A549 treated with ZK216348 at 1 μM for 4 hours (cell line): Measurements from ENCODE around the gene ELOVL1. TPM values are rescaled to one million over a fixed set of nuclear protein-coding genes. Genes with fewer than 3 reads are reported as not detected.

ENCODE experiments used
- total RNA-seq: library from RNA; stranded (reverse); fragments of 200-300 nt; extraction: Qiagen RNA extraction; gene quantifications from 5 replicates; pipeline ENCODE4 v1.2.3, GENCODE V29; 2022; ENCODE audit warnings: low read depth

The ELOVL1 gene
- total RNA-seq = 137 to 147 TPM (median 143 TPM) in 5 replicates

DNA sequence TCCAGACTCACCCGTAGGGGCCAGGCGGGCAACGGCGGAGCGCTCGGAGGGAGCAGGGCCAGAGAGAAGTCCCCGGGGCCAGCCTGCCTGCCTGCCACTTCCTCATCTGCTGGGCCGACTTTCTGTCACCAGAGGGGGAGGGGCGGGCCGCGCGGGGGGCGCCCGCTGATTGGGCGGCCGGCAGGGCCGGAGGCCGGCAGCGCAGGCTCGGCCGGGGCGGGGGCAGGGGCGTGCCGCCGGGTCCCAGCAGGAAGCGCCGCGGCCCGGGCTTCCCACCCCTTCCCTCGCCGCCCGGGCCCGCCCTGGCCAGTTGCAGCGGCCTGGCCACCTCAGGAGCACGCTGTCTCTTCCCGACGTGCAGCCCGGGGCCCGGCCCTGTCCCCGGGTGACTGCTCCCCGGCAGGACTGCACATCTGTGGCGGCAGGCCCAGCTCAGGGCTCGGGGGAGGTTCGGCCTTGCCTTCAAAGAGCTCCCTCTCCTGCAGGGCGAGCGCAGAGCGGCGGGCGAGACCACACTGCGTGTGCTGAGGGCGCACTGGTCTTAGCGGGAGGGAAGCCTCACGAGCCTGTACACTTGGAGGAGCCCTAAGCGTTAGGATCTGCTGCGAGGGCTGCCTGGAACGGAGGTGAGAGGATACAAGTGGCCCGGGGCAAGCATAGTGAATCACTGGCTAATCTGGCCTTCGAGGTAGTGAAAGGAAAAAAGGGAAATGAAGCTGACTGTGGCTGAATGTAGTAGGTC is at the start of gene ELOVL1:
Gene ELOVL1 (minus strand): TSS at position 108 of the 742 bp plus-strand sequence. CDS start 2,402 bp downstream, outside the sequence.

DNA sequence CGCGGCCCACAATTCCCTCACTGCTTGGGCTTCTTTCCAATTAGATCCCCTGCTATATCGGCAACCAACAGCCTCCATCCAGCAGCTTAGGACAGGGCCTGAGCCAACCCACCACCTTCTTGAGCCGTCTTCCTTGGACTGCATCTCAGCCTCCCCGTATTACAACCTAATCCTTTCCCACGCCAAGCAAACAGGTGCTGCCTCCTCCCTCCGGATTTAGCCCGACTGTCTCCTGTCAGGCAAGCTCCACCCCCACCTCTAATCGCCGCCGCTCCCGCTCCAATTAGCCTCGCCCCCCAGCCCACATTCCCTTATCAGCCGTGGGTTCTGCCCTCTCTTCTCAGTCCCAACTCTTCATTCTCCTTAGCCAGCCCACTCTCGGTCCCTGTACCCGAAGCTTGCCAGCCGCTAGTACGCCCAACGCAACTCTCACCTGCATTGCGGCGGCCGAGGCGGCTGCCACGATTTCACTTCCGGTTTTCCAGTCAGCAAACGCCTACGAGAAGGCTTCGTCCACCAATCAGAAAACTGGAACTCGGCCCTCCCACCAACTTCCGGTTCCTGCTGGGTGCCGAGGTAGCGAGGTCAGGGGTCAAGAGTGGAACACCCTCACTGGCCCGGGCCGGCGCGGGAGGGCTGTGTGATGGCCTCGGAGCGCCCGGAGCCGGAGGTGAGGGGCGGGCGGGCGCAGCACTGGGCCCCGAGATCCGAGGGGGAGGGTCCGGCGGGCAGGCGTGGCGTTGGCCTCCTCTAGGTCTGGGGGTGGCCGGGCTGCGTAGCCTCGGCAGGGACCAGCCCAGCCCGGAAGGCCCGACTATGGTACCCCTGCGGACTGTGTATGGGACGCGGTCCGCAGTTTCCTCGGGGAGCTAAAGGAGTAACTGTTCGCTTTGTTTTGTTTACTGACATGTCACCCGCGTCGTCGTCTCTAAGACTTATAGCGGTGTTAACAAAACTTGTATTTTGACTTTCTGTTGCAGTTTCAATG is 21.8 kb upstream of the ELOVL1 start, which contains the start of the genes MED8 and SZT2:
Gene MED8 (minus strand): TSS at position 475 of the 988 bp plus-strand sequence. CDS start 36 bp downstream, at position 439.
Gene SZT2 (plus strand): TSS at position 574 of the 988 bp plus-strand sequence. CDS start 70 bp downstream, at position 644.

DNA sequence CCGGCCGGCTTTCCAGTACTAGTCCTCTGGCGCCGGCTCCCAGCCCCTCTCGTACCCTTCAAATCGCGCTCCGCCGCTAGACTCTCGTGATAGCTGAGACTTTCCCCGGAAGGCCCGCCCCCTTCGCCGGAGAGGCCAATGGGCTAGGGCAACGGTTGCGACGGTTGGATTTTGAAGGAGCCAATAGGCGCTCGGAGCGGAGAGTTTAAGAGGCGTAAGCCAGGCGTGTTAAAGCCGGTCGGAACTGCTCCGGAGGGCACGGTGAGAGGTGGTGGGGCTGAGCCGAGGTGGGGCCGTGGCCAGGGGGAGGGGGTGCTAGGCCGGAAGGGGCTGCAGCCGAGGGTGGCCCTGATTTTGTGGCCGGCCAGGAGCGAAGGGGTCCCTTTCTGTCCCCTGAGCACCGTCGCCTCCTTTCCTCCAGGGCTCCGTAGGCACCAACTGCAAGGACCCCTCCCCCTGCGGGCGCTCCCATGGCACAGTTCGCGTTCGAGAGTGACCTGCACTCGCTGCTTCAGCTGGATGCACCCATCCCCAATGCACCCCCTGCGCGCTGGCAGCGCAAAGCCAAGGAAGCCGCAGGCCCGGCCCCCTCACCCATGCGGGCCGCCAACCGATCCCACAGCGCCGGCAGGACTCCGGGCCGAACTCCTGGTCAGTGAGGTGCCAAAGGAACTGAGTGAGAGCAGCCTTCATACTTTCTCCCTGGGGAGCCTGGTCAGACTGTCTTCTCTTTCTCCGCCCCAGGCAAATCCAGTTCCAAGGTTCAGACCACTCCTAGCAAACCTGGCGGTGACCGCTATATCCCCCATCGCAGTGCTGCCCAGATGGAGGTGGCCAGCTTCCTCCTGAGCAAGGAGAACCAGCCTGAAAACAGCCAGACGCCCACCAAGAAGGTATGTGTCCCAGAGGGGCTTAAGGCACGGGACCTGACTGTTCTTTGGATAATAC is 8.8 kb downstream of the ELOVL1 start, which contains the start of gene CDC20:
Gene CDC20 (plus strand): TSS at position 236 of the 948 bp plus-strand sequence. CDS start 235 bp downstream, at position 471.

DNA sequence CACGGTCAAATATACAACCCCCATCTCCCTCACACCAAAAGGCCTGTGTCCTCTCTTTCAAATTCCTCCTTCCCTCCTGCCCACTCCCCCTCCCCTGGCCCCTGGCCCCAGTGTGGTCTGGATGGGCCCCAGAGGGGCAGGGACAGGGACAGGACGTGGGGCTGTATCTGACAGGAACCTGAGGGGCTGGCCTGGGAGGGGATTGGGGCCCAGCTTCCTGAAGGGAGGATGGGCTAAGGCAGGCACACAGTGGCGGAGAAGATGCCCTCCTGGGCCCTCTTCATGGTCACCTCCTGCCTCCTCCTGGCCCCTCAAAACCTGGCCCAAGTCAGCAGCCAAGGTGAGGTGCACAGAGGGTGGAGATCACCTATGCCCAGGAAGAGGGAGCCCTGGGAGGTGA is 30.2 kb downstream of the ELOVL1 start, which contains the start of gene MPL:
Gene MPL (plus strand): TSS at position 231 of the 400 bp plus-strand sequence. CDS start 31 bp downstream, at position 262.

Other genes with a start within 250 kb of the ELOVL1 start
- 166 to 215 TPM (median 183 TPM) in 5 replicates for gene EBNA1BP2, start 195.7 kb downstream of the ELOVL1 start, total RNA-seq
- gene CFAP57, start 195.7 kb downstream of the ELOVL1 start, total RNA-seq = 0.06 to 0.58 TPM (median 0.34 TPM) in 5 replicates
- gene TMEM125, start 98.0 kb downstream of the ELOVL1 start, total RNA-seq = not detected in 5 replicates
- not detected in 5 replicates for gene C1orf210, start 82.4 kb downstream of the ELOVL1 start, total RNA-seq
- gene TIE1, start 67.0 kb downstream of the ELOVL1 start, total RNA-seq = not detected in 5 replicates
- gene MPL, start 30.2 kb downstream of the ELOVL1 start, total RNA-seq = 0.46 to 0.63 TPM in 2 of 5 replicates, not detected in the others
- gene CDC20, start 9.0 kb downstream of the ELOVL1 start, total RNA-seq = 156 to 204 TPM (median 203 TPM) in 5 replicates
- 33.0 to 37.3 TPM (median 36.8 TPM) in 5 replicates for gene MED8, start 21.8 kb upstream of the ELOVL1 start, total RNA-seq
- gene SZT2, start 21.9 kb upstream of the ELOVL1 start, total RNA-seq = 4.6 to 8.8 TPM (median 8.0 TPM) in 5 replicates
- gene HYI, start 85.9 kb upstream of the ELOVL1 start, total RNA-seq = 11.5 to 18.6 TPM (median 16.5 TPM) in 5 replicates
- gene PTPRF, start 162.9 kb upstream of the ELOVL1 start, total RNA-seq = 72.4 to 117 TPM (median 101 TPM) in 5 replicates